Embryonic facial prominence (tissue), 1 donor: ENCODE data around the gene RGL1.
A peak's percentile ranks its signal among the peaks of the same experiment; 100 is the strongest.

ENCODE experiments used
- DNase-seq: peaks from one replicate; pipeline ENCODE4 v3.0.0-alpha.2; 2016; ENCODE audit errors: extremely low spot score

Gene RGL1

GRCh38 chr1:183915625-183916510 is 110.9 kb downstream of the RGL1 start:
- peak; percentile 83 for DNase-seq

DNA sequence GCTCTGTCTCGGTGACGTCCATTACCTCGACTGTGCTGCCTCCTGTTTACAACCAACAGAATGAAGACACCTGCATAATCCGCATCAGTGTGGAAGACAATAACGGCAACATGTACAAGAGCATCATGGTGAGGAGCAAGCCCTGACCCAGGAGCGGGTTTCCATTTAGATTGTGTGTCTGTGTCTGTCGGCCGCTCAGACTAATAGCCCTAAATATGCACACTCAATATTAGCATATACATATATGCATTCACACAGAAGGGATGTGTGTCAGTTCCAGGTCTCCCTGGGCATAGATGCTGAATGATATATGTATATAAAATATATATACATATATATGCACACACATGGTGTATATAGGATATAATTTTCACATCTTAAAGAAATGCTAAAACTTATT is 111.7 kb downstream of the RGL1 start:
- DNase-seq = no peak

DNA sequence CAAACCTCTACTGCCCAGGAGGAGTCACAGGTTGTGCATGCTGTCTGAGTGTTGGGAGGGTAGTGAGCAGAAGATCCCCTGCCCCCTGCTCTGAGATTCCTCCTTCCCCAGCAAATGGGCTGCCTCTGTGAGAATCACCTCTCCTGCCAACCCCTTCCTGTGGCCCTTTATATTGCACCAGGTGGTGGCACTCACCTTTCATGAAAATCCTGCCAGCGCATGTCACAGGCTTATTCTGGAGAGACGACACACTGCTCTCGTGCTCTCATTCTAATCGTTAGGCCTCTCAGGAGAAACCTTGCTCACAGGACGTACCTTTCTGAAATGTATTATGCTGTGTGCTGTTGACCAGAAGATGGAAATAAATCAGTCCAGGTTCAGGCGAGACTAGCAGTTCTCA is 113.7 kb downstream of the RGL1 start:
- DNase-seq = no peak

DNA sequence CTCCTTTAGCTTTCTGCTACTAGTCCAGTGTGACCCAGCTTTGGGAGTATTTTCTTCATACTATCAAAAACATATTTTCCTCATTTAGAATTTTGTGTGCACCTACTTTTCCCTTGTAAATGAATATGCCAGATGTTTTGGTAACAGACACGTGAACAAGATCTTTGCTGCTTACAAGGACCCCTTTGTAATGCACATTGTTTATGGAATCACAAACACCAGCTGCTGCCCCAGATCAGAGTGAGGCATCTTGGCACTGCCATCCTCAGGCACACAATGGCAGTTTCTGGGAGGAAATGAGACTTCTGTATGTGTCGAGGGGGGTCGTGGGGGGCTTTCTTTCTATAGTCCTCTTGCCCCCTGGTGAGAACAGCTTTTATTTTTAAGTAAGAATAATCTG is 115.7 kb downstream of the RGL1 start:
- no peak for DNase-seq

- no peak for DNase-seq
These were observed 117.3 kb downstream of the RGL1 start for GRCh38 chr1:183922197-183922596.

GRCh38 chr1:183925947-183926346 is 121.0 kb downstream of the RGL1 start:
- DNase-seq = no peak

GRCh38 chr1:183926983-183927382 is 122.1 kb downstream of the RGL1 start:
- no peak for DNase-seq

GRCh38 chr1:183931646-183932271 is 126.8 kb downstream of the RGL1 start:
- DNase-seq = no peak

DNA sequence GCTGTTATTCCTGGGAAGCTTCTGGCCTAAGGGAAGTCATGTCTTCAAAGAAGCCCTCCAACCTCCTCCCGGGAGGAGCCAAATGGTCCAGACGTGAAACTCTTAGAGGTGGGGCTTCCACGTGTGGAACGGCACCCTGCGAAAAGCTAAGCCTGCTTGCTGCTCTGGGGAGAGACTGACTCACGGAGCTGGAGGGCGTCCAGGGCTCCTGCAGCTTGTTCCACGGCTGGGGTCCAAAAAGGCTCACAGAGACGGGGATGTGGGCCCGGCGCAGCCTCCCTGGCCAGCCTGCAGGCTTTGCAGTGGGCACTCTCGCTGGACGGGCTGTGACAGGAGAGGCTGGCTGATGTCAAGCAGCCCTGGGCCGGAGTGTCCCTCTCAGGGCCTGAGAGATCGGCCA is 127.5 kb downstream of the RGL1 start:
- DNase-seq = no peak

GRCh38 chr1:183933528-183934179 is 128.7 kb downstream of the RGL1 start:
- no peak for DNase-seq

GRCh38 chr1:183934314-183934713 is 129.4 kb downstream of the RGL1 start:
- no peak for DNase-seq

- DNase-seq = no peak
These were observed 131.1 kb downstream of the RGL1 start for GRCh38 chr1:183936009-183936408.

DNA sequence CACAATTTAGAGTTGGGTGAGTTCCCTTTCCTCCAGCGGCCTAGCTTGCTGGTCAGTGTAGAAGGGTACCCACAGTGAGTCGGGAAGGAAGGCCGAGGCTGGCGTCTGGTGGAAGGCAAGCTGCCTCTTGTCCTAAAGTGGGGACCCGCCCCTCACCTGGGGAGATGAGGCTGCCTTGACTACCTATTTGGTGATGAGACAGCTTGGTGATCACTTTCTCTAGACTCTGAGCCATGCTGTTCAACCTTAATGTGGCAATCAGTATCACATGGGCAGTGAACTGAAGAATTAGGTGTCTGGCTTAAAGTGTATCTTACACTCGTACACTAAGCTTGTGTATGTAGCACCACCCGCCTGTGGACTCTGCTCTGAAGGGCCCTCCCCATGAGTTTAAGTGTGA is 131.9 kb downstream of the RGL1 start:
- no peak for DNase-seq

- no peak for DNase-seq
These were observed 132.7 kb downstream of the RGL1 start for GRCh38 chr1:183937611-183938010.

- no peak for DNase-seq
These were observed 136.1 kb downstream of the RGL1 start for GRCh38 chr1:183941001-183941400.

DNA sequence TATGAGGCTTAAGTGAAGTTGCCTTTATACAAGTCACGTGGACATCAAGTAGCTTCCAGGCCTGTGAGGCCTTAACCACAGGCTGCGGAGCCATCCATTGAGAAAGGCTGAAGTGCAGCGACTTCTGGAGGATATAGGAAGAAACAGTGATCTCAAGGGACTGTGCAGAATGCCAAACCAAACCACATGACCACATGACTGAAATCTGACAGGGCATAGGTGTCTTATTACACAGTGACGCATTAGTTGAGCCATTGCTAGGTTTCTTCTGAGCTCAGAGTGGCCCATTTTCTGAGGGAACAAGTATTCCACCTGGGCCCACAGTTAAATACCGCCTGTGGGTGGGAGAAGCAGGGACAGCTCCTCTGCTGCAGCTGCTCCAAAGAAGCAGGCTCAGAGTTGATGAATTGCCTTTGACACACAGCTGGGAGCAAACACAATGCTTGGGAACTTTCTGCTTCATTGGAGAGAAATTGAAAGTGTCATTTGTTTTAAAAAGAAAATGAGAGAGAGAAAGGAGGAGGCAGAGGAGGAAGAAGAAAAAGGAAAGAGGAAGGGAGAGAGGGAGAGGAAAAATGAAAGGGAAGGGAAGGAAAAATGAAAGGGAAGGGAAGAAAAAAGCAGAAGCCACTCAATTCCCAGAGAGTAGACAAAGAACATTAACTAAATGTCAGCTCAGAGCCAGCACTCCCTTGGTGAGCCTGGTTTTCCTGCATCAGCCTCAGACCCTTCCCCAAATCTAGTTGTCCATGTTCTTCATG is 138.2 kb downstream of the RGL1 start:
- DNase-seq = peak; percentile 64

- DNase-seq = no peak
These were observed 140.8 kb downstream of the RGL1 start for GRCh38 chr1:183945428-183946319.

DNA sequence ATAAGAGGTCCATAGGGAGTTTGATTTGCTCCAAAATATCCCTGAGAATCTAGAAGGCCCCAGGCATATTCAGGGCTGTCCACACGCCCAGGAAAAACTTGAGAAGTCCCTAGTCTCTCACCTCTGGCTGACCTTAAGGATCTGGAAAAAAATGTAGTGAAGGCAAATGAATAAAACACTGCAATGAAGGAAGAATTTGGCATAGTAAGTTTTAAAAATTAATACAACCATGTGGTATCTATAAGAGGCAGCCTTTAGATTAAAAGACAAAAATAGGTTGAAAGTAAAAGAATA is 141.3 kb downstream of the RGL1 start:
- no peak for DNase-seq

GRCh38 chr1:183947988-183948387 is 143.1 kb downstream of the RGL1 start:
- DNase-seq = no peak

GRCh38 chr1:183952101-183952500 is 147.2 kb downstream of the RGL1 start:
- no peak for DNase-seq

GRCh38 chr1:183953031-183953430 is 148.1 kb downstream of the RGL1 start:
- DNase-seq = no peak
